CD4-positive, alpha-beta T cell (primary cell): ENCODE data around the gene ADGRV1. TPM values are rescaled to one million over a fixed set of nuclear protein-coding genes. Genes with fewer than 3 reads are reported as not detected.

Experiments used
- ATAC-seq: fragments of 200-7000 bp; cut with Tn5 transposase; one replicate; pipeline ENCODE4 v1.10.0; 2022; ENCODE audit warnings: mild to moderate bottlenecking; ENCODE audit not compliant: poor library complexity
- CTCF ChIA-PET: fragments of 350-600 bp; sonication (Branson Sonifier 250); formaldehyde crosslinking; loops from one replicate; lab custom pipeline; 2021; ENCODE audit warnings: antibody characterized with exemption, inconsistent platforms; lab: Charles Lee
- POLR2A ChIA-PET: fragments of 350-600 bp; sonication (Branson Sonifier 250); formaldehyde crosslinking; loops from one replicate; lab custom pipeline; 2021; ENCODE audit warnings: antibody characterized with exemption, inconsistent platforms; lab: Charles Lee
- DNase-seq, 14 experiments: peaks; one replicate each; pipeline ENCODE4 v3.0.0-alpha.2; 2013 to 2020; ENCODE audit warnings: mixed read lengths in 2 of 14
- H3K27ac ChIP-seq, 2 donors: one replicate each; pipeline versions ENCODE4 v1.5.1 to v1.7.0; 2013; ENCODE audit warnings: low read length in 2 of 2, low read depth in 1 of 2, mild to moderate bottlenecking in 1 of 2
- H3K27me3 ChIP-seq, 2 experiments: 1 replicate in 1 of 2; 2 replicates in 1 of 2; pipeline versions ENCODE4 v1.6.1 to v1.7.0; 2013; ENCODE audit warnings: low read length in 2 of 2, control low read depth in 1 of 2, mild to moderate bottlenecking in 1 of 2, moderate library complexity in 1 of 2; ENCODE audit not compliant: insufficient read depth in 2 of 2, control insufficient read depth in 1 of 2
- H3K36me3 ChIP-seq: one replicate; pipeline ENCODE4 v1.6.1; 2013; ENCODE audit warnings: low read length, control low read depth; ENCODE audit not compliant: insufficient read depth
- H3K4me1 ChIP-seq: one replicate; pipeline ENCODE4 v1.6.1; 2013; ENCODE audit warnings: low read length, control low read depth; ENCODE audit not compliant: insufficient read depth
- H3K4me3 ChIP-seq: one replicate; pipeline ENCODE4 v1.5.1; 2013; ENCODE audit warnings: mild to moderate bottlenecking, low read length, moderate library complexity
- H3K9me3 ChIP-seq, 2 experiments: 1 replicate in 1 of 2; 2 replicates in 1 of 2; pipeline versions ENCODE4 v1.6.1 to v1.7.0; 2013; ENCODE audit warnings: low read length in 2 of 2, mild to moderate bottlenecking in 2 of 2, control low read depth in 1 of 2, moderate library complexity in 1 of 2; ENCODE audit not compliant: control insufficient read depth in 1 of 2, insufficient read depth in 1 of 2
- H3K27ac Mint-ChIP-seq: one replicate; pipeline ENCODE4 v1.8.0; 2020; ENCODE audit warnings: mixed read lengths
- H3K27me3 Mint-ChIP-seq: one replicate; pipeline ENCODE4 v1.8.0; 2021; ENCODE audit warnings: mixed read lengths
- H3K36me3 Mint-ChIP-seq: one replicate; pipeline ENCODE4 v1.8.0; 2021; ENCODE audit warnings: low read depth, mixed read lengths
- H3K4me1 Mint-ChIP-seq: one replicate; pipeline ENCODE4 v1.8.0; 2021; ENCODE audit warnings: low read depth, mixed read lengths
- H3K4me3 Mint-ChIP-seq: one replicate; pipeline ENCODE4 v1.8.0; 2020; ENCODE audit warnings: mild to moderate bottlenecking, mixed read lengths
- H3K9me3 Mint-ChIP-seq: one replicate; pipeline ENCODE4 v1.8.0; 2020; ENCODE audit warnings: mixed read lengths
- CTCF ChIP-seq: fragments of 200-600 bp; IDR thresholded peaks from one replicate; pipeline ENCODE4 v1.8.0; 2022; ENCODE audit warnings: antibody characterized with exemption, mild to moderate bottlenecking
- intact Hi-C, 2 experiments: fragments of 100-400 bp; cut with DNase I in 1 of 2; cut with micrococcal nuclease in 1 of 2; formaldehyde crosslinking; loops; one replicate each; pipeline versions ENCODE4 v1.15.1 to v1.9.0; 2023 to 2025; cut with DNase I, micrococcal nuclease
- total RNA-seq, 174 experiments: library from RNA in 2 of 174; stranded (reverse) in 2 of 174; gene quantifications; one replicate each; pipeline ENCODE4 v1.2.3 and lab custom pipeline; 2021 to 2026

Gene ADGRV1
- total RNA-seq, 2 experiments from 2014 or later = 0.81 to 1.2 TPM

DNA sequence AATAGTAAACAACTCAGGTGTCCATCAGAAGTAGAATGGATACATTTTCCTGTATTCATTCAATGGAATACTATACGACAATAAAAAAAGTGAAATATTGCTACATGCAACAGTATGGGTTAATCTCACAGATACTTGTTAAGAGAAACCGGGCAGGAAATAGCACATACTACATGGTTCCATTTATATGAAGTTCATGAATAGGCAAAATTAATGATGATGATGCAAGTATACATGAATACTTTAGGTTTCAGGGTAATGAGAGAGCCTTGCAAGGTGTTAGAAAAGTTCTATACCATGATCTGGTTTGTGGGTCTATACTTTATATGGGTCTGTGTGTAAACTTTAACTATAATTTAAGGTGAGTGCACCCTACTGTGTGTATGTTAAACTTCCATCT, 390.4 kb downstream of the ADGRV1 start:
- Mint-ChIP-seq H3K4me3 (no peak overlapping the region), H3K9me3 (no peaks in the 10 kb centered on the region), H3K4me1 (no peaks in the 10 kb centered on the region), H3K36me3 (no peaks in the 10 kb centered on the region), H3K27ac (no peak overlapping the region), H3K27me3 (peaks cover 31% of the 10 kb centered on the region)
- no peaks in the 10 kb centered on the region for H3K9me3 ChIP-seq
- no peak overlapping the region for H3K4me3 ChIP-seq
- H3K36me3 ChIP-seq = no peaks in the 10 kb centered on the region
- H3K27me3 ChIP-seq = no peaks in the 10 kb centered on the region
- intact Hi-C loops = no loop called here
- H3K4me1 ChIP-seq = no peaks in the 10 kb centered on the region
- ATAC-seq = no peak
- POLR2A ChIA-PET = no interaction called here
- H3K27ac ChIP-seq = no peak overlapping the region
- no peak for TF ChIP-seq CTCF
- CTCF ChIA-PET = no interaction called here
- no peak for DNase-seq

- no peak overlapping the region for H3K27ac Mint-ChIP-seq
- H3K36me3 Mint-ChIP-seq = no peaks in the 10 kb centered on the region
- peaks cover 31% of the 10 kb centered on the region for H3K27me3 Mint-ChIP-seq
- Histone ChIP-seq H3K27me3 (no peaks in the 10 kb centered on the region), H3K27ac (no peak overlapping the region), H3K9me3 (no peaks in the 10 kb centered on the region), H3K4me3 (no peak overlapping the region), H3K36me3 (no peaks in the 10 kb centered on the region), H3K4me1 (no peaks in the 10 kb centered on the region)
- intact Hi-C loops = no loop called here
- no peak overlapping the region for H3K4me3 Mint-ChIP-seq
- no peak for ATAC-seq
- no peak for TF ChIP-seq CTCF
- ChIA-PET POLR2A (no interaction called here), CTCF (no interaction called here)
- no peaks in the 10 kb centered on the region for H3K9me3 Mint-ChIP-seq
- DNase-seq = no peak
- H3K4me1 Mint-ChIP-seq = no peaks in the 10 kb centered on the region
Observed at GRCh38 chr5:90949469-90950358, 391.1 kb downstream of the ADGRV1 start.

GRCh38 chr5:90955001-90955635, 396.5 kb downstream of the ADGRV1 start:
- H3K36me3 ChIP-seq = no peaks in the 10 kb centered on the region
- H3K4me1 ChIP-seq = no peaks in the 10 kb centered on the region
- DNase-seq (no peak), ATAC-seq (no peak)
- TF ChIP-seq CTCF = no peak
- Mint-ChIP-seq H3K36me3 (no peaks in the 10 kb centered on the region), H3K4me1 (no peaks in the 10 kb centered on the region), H3K27me3 (peaks cover 32% of the 10 kb centered on the region), H3K9me3 (no peaks in the 10 kb centered on the region), H3K4me3 (no peak overlapping the region), H3K27ac (no peak overlapping the region)
- ChIA-PET CTCF (no interaction called here), POLR2A (no interaction called here)
- H3K9me3 ChIP-seq = no peaks in the 10 kb centered on the region
- no peak overlapping the region for H3K4me3 ChIP-seq
- H3K27ac ChIP-seq = no peak overlapping the region
- intact Hi-C loops = no loop called here
- H3K27me3 ChIP-seq = no peaks in the 10 kb centered on the region
